Osteoblast (primary cell): ENCODE data around the gene RECK. TPM values are rescaled to one million over a fixed set of nuclear protein-coding genes. Genes with fewer than 3 reads are reported as not detected.

Experiments used
- DNase-seq: peaks from one replicate; pipeline ENCODE4 v3.0.0; 2011; ENCODE audit warnings: low spot score, mixed read lengths; ENCODE audit not compliant: insufficient read length; ENCODE audit errors: missing footprints
- H2AFZ ChIP-seq: 2 replicates; pipeline ENCODE4 v1.6.0; 2011; ENCODE audit warnings: mild to moderate bottlenecking, low read length
- H3K27ac ChIP-seq: 2 replicates; pipeline ENCODE4 v1.5.1; 2011; ENCODE audit warnings: mild to moderate bottlenecking, low read depth, low read length, moderate library complexity
- H3K27me3 ChIP-seq: 2 replicates; pipeline ENCODE4 v1.6.0; 2012; ENCODE audit warnings: mild to moderate bottlenecking, control low read depth, inconsistent platforms, low read length, moderate library complexity; ENCODE audit not compliant: insufficient read depth
- H3K36me3 ChIP-seq: 2 replicates; pipeline ENCODE4 v1.5.1; 2011; ENCODE audit warnings: mild to moderate bottlenecking, low read length, control low read depth, moderate library complexity; ENCODE audit not compliant: insufficient read depth
- H3K4me1 ChIP-seq: 2 replicates; pipeline ENCODE4 v1.5.1; 2011; ENCODE audit warnings: mild to moderate bottlenecking, low read length, control low read depth, moderate library complexity; ENCODE audit not compliant: insufficient read depth
- H3K4me2 ChIP-seq: 2 replicates; pipeline ENCODE4 v1.6.0; 2011; ENCODE audit warnings: mild to moderate bottlenecking, low read length; ENCODE audit not compliant: insufficient read depth
- H3K4me3 ChIP-seq: fragments of 200-600 bp; sonication (generic); 3 replicates; pipeline ENCODE4 v1.5.1; 2012; ENCODE audit warnings: mild to moderate bottlenecking, low read length, inconsistent platforms; ENCODE audit not compliant: insufficient read depth
- H3K79me2 ChIP-seq: 2 replicates; pipeline ENCODE4 v1.6.0; 2012; ENCODE audit warnings: mild to moderate bottlenecking, low read length, control low read depth, inconsistent platforms; ENCODE audit not compliant: insufficient read depth
- H3K9me3 ChIP-seq: 2 replicates; pipeline ENCODE4 v1.5.1; 2011; ENCODE audit warnings: low read depth, low read length, control low read depth
- H4K20me1 ChIP-seq: 2 replicates; pipeline ENCODE4 v1.6.0; 2012; ENCODE audit warnings: mild to moderate bottlenecking, low read length, control low read depth; ENCODE audit not compliant: insufficient read depth
- CTCF ChIP-seq: IDR thresholded peaks from 2 replicates; pipeline ENCODE4 v1.5.1; 2011; ENCODE audit warnings: mild to moderate bottlenecking, low read depth, low read length, moderate library complexity; ENCODE audit errors: extremely low read depth
- total RNA-seq: library from RNA; depleted of rRNA; stranded (reverse); fragments of >200 nt; gene quantifications from 2 replicates; pipeline ENCODE4 v1.2.3, GENCODE V29; 2012

RECK gene
- total RNA-seq, 1 donor, result 31.5 TPM

- H3K79me2 ChIP-seq, result peaks cover 22% of the 10 kb centered on the region
- H3K36me3 ChIP-seq, result peaks cover 9% of the 10 kb centered on the region
- no peak overlapping the region for H3K27ac ChIP-seq
- H2AFZ ChIP-seq, result no peak overlapping the region
- no peaks in the 10 kb centered on the region for H3K27me3 ChIP-seq
- peaks cover 4% of the 10 kb centered on the region for H4K20me1 ChIP-seq
- no peak overlapping the region for H3K4me3 ChIP-seq
- no peak overlapping the region for H3K4me2 ChIP-seq
- H3K4me1 ChIP-seq, result peaks cover 40% of the 10 kb centered on the region
- TF ChIP-seq CTCF, result no peak
- no peak for DNase-seq
- H3K9me3 ChIP-seq, result no peaks in the 10 kb centered on the region
Observed at GRCh38 chr9:36145970-36146369, 109.3 kb downstream of the RECK start.

- DNase-seq, result no peak
- Histone ChIP-seq H3K79me2 (peaks cover 22% of the 10 kb centered on the region), H4K20me1 (peaks cover 4% of the 10 kb centered on the region), H3K4me3 (no peak overlapping the region), H3K27me3 (no peaks in the 10 kb centered on the region), H3K36me3 (peaks cover 9% of the 10 kb centered on the region), H3K9me3 (no peaks in the 10 kb centered on the region), H2AFZ (no peak overlapping the region), H3K4me2 (no peak overlapping the region), H3K4me1 (peaks cover 47% of the 10 kb centered on the region), H3K27ac (no peak overlapping the region)
- TF ChIP-seq CTCF, result no peak
Observed at GRCh38 chr9:36146651-36147050, 109.9 kb downstream of the RECK start.

GRCh38 chr9:36147441-36148175 lies 110.9 kb downstream of the RECK start:
- TF ChIP-seq CTCF, result no peak
- Histone ChIP-seq H3K4me3 (no peak overlapping the region), H3K4me2 (no peak overlapping the region), H3K36me3 (peaks cover 9% of the 10 kb centered on the region), H3K79me2 (peaks cover 15% of the 10 kb centered on the region), H4K20me1 (peaks cover 4% of the 10 kb centered on the region), H3K4me1 (peaks cover 49% of the 10 kb centered on the region), H3K9me3 (no peaks in the 10 kb centered on the region), H2AFZ (no peak overlapping the region), H3K27ac (no peak overlapping the region), H3K27me3 (no peaks in the 10 kb centered on the region)
- DNase-seq, result no peak

DNA sequence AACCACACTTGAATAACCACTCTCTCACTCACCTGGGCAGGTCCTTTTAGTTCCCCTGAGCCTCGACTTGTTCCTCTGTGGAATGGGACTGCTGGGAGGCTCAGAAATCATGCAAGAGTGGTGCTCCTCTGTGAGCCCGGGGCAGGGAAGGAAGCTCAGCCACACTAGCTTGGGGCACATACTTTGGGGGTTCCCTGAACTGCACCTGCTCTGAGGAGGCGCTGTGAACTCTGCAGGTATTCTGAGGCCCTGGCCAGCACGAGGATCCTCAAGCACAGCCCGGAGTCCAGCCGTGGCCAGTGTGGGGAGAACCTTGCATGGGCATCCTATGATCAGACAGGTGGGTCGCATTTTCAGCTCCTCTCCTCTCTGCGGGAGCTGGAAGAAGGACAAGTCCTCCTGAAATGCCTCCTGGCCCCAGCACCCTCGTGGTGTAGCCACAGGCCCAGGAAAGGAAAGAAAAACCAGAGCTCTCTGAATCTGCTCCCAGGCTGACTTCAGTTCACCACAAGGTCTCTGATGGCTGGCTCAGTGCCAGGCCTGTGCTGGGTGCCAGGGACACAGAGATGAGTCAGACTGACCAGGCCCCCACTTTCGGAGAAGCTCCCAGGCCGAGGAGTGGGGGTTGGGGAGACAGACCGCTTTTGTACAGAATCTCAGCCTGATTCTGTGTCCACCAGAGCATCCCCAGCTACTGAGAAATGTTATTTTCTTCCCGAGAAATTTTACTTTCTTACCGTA lies 111.8 kb downstream of the RECK start:
- H3K4me3 ChIP-seq, result peak overlapping the region; percentile 44
- no peaks in the 10 kb centered on the region for H3K9me3 ChIP-seq
- peaks cover 49% of the 10 kb centered on the region for H3K4me1 ChIP-seq
- H3K27ac ChIP-seq, result peak overlapping the region; percentile 82
- H3K4me2 ChIP-seq, result peak overlapping the region; percentile 68
- no peak for TF ChIP-seq CTCF
- DNase-seq, result peak; percentile 99
- H2AFZ ChIP-seq, result no peak overlapping the region
- peaks cover 4% of the 10 kb centered on the region for H4K20me1 ChIP-seq
- peaks cover 11% of the 10 kb centered on the region for H3K79me2 ChIP-seq
- no peaks in the 10 kb centered on the region for H3K27me3 ChIP-seq
- peaks cover 10% of the 10 kb centered on the region for H3K36me3 ChIP-seq
